ENCODE data around the gene CHST8.
A peak's percentile ranks its signal among the peaks of the same experiment; 100 is the strongest.

Gene CHST8

DNA sequence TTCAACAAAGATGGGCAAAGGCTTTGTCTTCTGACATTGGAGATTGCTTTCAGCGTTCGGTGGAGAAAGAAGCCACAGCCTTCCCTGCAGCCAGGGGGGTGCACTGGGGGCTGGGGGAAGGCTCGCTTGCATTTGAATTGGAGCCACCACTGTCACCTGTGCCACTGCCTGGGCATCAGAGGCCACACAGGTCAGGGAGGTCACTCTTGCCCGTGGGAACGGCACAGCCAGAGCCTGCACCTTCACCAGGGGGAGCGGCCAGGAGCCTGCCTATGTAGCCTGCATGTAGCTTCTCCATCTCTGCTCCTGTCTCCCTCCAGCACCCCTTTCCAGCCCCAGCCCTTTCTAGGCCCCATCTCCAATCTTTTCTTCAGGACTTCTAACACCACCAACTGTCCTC lies 131.2 kb downstream of the CHST8 start:
- Mint-ChIP-seq H3K27me3 (peaks cover 38% of the 10 kb centered on the region), H3K4me3 (no peak overlapping the region), H3K36me3 (ENCODE audit: insufficient read depth) (no peaks in the 10 kb centered on the region), H3K27ac (ENCODE audit: low read depth) (no peak overlapping the region), H3K9me3 (no peaks in the 10 kb centered on the region), H3K4me1 (no peaks in the 10 kb centered on the region)
- DNase-seq (ENCODE audit: low spot score in 2 of 2): no peak
- ATAC-seq (replicated peaks; ENCODE audit: extremely low read depth, poor library complexity, severe bottlenecking): no peak

DNA sequence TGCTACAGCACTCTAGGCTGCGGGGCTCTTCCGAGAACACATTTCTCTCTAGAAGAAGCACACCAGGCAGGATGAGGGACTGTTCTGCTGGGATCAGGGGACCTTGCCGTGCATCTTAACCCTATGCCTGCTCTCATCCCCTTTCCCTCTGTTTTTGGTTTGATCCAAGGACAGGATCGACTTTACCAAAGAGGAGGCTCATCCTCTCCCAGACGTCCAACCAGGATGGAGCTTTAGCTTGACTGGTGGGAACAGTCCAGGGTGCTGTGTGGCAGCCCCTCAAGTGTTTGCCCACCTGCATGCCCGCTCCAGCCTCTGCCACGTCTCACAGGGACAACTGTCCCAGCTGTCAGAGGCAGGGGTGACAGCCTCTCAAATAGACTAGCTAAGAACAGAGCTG lies 132.6 kb downstream of the CHST8 start:
- DNase-seq (ENCODE audit: low spot score in 2 of 2) (no peak), ATAC-seq (replicated peaks; ENCODE audit: extremely low read depth, poor library complexity, severe bottlenecking) (no peak)
- Mint-ChIP-seq H3K9me3 (no peaks in the 10 kb centered on the region), H3K36me3 (ENCODE audit: insufficient read depth) (no peaks in the 10 kb centered on the region), H3K4me3 (no peak overlapping the region), H3K27ac (ENCODE audit: low read depth) (no peak overlapping the region), H3K4me1 (no peaks in the 10 kb centered on the region), H3K27me3 (peaks cover 25% of the 10 kb centered on the region)

DNA sequence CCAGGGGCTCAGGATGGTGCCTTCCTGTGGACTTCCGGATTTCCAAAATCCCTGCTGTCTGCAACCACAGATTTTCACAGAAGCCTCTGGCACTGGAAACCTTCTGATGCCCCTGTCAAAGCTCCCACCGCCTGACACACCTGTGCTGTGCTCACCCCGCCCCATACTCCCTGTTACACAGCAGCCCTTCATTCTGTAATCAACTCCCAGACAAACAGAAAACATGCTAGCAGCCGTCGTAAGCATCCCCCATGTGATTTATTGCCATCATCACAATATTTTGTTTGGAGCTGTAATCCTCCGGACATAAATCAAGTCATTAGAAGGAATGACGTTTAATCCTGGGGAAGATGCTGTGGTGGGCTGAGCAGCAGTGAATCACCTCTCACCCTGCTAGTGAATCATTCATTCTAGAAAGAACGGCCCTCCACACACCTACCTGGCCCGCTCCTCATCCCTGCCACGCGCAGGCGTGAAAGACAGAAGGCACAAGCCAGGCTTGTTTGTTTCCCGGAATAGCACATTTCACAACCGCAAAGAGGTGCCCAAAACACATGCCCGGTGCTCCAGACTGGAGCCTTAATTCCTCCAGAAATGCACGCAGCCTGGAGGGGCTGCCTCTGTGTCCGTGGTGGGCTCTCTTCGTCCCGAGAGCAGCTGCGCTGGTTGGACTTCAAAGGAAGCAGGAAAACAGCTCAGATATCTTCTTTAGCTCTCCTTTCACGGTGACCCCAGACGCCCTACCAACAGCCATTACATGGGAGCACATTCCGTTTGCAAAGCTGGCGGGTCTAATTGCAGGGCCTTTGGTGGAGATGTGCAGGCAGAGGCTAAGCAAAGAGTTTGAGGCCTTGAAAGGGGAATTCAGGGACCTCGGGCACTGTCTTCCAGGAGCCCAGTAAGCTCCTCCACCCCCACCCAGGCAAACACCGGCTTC lies 133.6 kb downstream of the CHST8 start:
- DNase-seq (ENCODE audit: low spot score in 2 of 2): no peak
- no peak overlapping the region for H3K4me3 Mint-ChIP-seq
- peaks cover 35% of the 10 kb centered on the region for H3K27me3 Mint-ChIP-seq
- H3K27ac Mint-ChIP-seq (ENCODE audit: low read depth): no peak overlapping the region
- ATAC-seq (replicated peaks; ENCODE audit: extremely low read depth, poor library complexity, severe bottlenecking): no peak
- peaks cover under 1% of the 10 kb centered on the region for H3K9me3 Mint-ChIP-seq
- H3K4me1 Mint-ChIP-seq: no peaks in the 10 kb centered on the region
- no peaks in the 10 kb centered on the region for H3K36me3 Mint-ChIP-seq (ENCODE audit: insufficient read depth)

DNA sequence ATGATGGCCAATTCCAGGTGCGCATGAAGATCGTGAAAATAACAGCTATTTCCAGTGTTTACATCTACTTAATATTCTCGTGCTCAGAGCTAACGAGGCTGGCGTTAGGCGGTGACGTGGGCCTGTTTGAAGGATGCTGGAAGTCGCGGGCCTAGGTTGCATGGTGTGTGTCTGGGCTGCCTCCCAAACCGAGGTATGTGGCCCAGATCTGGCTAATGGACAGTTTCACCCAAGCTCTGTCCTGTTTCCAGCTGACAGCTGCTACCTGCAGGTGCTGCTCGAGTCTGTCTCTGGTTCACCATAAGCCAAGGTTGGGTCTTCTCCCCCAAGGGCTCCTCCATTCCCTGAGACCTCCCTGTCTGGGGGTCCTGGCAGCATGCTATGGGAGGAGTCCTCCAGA lies 134.4 kb downstream of the CHST8 start:
- ATAC-seq (replicated peaks; ENCODE audit: extremely low read depth, poor library complexity, severe bottlenecking) (no peak), DNase-seq (ENCODE audit: low spot score in 2 of 2) (no peak)
- Mint-ChIP-seq H3K9me3 (peaks cover 4% of the 10 kb centered on the region), H3K36me3 (ENCODE audit: insufficient read depth) (no peaks in the 10 kb centered on the region), H3K4me1 (no peaks in the 10 kb centered on the region), H3K27me3 (peaks cover 40% of the 10 kb centered on the region), H3K4me3 (no peak overlapping the region), H3K27ac (ENCODE audit: low read depth) (no peak overlapping the region)

DNA sequence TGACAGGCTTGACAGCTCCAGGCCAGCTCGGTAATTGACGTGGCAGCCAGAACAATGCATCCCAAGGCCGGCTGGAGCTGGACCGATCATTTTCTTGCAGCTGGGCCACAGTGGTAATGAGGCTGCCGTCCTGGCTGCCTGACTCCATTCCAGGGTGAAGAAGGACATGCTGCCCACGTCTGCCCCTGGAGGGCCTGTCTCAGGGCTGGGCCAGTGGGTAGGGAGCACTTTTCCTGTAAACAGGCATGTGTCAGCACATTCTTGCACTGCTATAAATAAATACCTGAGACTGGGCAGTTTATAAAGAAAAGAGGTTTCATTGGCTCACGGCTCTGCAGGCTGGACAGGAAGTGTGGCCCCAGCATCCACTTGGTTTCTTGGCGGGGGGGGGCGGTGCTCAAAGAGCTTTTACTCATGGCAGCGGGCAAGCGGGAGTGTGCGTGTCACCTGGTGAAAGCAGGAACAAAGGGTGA lies 136.8 kb downstream of the CHST8 start:
- DNase-seq (ENCODE audit: low spot score in 2 of 2): no peak
- Mint-ChIP-seq H3K9me3 (peaks cover 4% of the 10 kb centered on the region), H3K4me3 (no peak overlapping the region), H3K27ac (ENCODE audit: low read depth) (no peak overlapping the region), H3K36me3 (ENCODE audit: insufficient read depth) (no peaks in the 10 kb centered on the region), H3K27me3 (peaks cover 40% of the 10 kb centered on the region), H3K4me1 (no peaks in the 10 kb centered on the region)
- ATAC-seq (replicated peaks; ENCODE audit: extremely low read depth, poor library complexity, severe bottlenecking): no peak

DNA sequence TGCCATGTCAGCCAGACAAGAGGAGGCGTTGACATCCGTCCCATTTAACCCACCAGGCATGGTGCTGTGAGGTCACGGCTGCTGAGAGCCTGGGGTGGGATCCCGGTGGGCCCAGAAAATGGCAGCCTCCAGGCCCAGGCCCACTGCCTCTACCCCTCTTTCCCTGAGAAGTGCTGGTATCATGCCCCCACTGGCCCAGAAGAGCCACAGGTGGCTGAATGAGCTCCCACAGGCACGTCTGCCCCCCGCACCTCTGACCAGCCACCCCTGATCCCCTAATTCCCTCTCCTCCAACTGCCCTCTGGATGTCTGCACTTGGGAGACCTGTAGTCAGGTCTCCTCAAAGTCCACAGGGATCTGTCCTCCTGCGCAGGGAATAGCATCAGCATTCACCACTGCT lies 137.6 kb downstream of the CHST8 start:
- ATAC-seq (replicated peaks; ENCODE audit: extremely low read depth, poor library complexity, severe bottlenecking) (no peak), DNase-seq (ENCODE audit: low spot score in 2 of 2) (no peak)
- no peaks in the 10 kb centered on the region for H3K36me3 Mint-ChIP-seq (ENCODE audit: insufficient read depth)
- H3K9me3 Mint-ChIP-seq: peaks cover 4% of the 10 kb centered on the region
- no peak overlapping the region for H3K4me3 Mint-ChIP-seq
- peaks cover 40% of the 10 kb centered on the region for H3K27me3 Mint-ChIP-seq
- no peaks in the 10 kb centered on the region for H3K4me1 Mint-ChIP-seq
- H3K27ac Mint-ChIP-seq (ENCODE audit: low read depth): no peak overlapping the region

DNA sequence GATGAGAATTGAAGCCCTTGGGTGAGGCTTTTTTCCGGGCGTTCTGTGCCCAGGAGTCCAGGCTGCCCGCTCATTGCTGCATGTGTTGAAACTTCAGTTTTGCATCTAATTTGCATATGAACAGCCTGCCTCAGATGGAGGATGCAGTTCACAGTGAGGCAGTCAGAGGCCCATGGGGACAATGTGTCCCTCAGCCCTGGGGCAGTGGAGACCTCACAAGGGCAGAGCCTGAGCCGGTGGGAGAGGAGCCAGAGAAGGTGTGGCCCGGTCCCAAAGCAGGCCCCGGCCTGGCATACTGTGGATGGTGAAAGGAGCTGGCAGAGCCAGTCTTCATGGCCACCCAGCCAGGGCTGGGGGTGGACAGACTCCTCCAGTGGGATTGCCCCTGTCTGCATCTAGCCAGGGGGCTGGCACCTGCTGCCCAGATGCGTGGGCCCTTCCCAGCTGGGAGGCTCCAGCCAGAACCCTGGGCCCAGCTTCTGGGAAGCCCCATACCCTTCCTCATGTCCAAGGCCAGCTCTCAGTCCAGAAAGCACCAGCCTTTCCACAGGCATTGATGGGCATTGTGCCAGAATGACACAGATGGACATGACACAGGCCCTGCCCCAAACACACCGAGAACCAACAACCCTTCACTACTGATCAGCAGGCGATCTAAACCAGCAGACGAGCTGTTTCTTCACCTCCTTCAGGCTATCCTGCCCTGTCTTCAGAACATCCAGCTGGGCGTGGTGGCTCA lies 142.0 kb downstream of the CHST8 start:
- no peak for DNase-seq (ENCODE audit: low spot score in 2 of 2)

DNA sequence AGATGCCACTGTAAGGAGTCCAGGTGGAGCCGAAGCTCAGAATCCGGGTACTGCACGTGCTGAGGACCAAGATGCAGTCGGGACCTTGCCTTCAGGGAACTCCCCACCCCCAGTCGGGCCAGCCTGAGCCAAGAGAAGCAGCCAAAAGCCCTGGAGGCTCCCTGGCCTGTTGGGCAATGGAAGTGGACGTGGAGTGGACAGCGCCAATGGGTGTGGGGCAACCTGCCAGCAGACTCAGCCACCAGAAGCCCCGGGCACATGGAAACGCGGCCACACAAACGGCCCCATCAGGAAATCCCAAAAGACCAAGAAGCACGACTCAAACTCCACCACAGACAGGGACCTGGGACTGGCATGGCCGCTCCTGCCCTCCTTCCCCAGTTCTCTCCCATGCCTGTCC lies 144.9 kb downstream of the CHST8 start:
- Mint-ChIP-seq H3K27me3 (peaks cover 52% of the 10 kb centered on the region), H3K36me3 (ENCODE audit: insufficient read depth) (peaks cover 4% of the 10 kb centered on the region), H3K4me3 (no peak overlapping the region), H3K9me3 (no peaks in the 10 kb centered on the region), H3K27ac (ENCODE audit: low read depth) (no peak overlapping the region), H3K4me1 (no peaks in the 10 kb centered on the region)
- no peak for DNase-seq (ENCODE audit: low spot score in 2 of 2)
- no peak for ATAC-seq (replicated peaks; ENCODE audit: extremely low read depth, poor library complexity, severe bottlenecking)

More for the DNA sequence above, 142.0 kb downstream of the CHST8 start:
- Mint-ChIP-seq H3K36me3 (ENCODE audit: insufficient read depth) (peaks cover 1% of the 10 kb centered on the region), H3K9me3 (peaks cover 4% of the 10 kb centered on the region), H3K4me3 (no peak overlapping the region), H3K27me3 (peaks cover 49% of the 10 kb centered on the region), H3K27ac (ENCODE audit: low read depth) (no peak overlapping the region), H3K4me1 (no peaks in the 10 kb centered on the region)
- no peak for ATAC-seq (replicated peaks; ENCODE audit: extremely low read depth, poor library complexity, severe bottlenecking)

DNA sequence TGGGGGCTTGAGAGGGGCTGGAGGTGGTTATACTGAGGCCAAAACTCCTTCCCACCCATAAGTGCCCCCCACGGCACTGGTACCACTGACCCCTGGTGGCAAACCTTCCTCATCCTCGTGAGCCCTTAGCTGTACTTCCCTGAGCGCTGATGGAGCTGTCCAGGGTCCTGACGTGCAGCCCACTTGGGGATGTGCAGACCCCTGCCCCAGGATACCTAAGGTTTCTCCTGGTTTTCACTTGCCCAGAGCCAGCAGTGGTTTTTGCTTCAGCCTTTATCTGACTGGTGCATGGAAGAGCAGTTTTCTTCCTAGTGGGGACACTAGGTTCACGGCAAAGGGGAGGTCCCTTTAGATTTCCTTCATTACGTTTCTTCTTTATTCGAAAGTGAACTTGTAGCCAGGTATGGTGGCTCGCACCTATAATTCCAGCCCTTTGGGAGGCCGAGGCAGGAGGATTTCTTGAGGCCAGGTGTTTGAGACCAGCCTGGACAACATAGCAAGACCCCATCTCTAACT lies 146.2 kb downstream of the CHST8 start:
- H3K27me3 Mint-ChIP-seq: peaks cover 52% of the 10 kb centered on the region
- H3K27ac Mint-ChIP-seq (ENCODE audit: low read depth): no peak overlapping the region
- DNase-seq (ENCODE audit: low spot score in 2 of 2): no peak
- peaks cover 4% of the 10 kb centered on the region for H3K36me3 Mint-ChIP-seq (ENCODE audit: insufficient read depth)
- no peaks in the 10 kb centered on the region for H3K9me3 Mint-ChIP-seq
- H3K4me1 Mint-ChIP-seq: no peaks in the 10 kb centered on the region
- ATAC-seq (replicated peaks; ENCODE audit: extremely low read depth, poor library complexity, severe bottlenecking): no peak
- no peak overlapping the region for H3K4me3 Mint-ChIP-seq

DNA sequence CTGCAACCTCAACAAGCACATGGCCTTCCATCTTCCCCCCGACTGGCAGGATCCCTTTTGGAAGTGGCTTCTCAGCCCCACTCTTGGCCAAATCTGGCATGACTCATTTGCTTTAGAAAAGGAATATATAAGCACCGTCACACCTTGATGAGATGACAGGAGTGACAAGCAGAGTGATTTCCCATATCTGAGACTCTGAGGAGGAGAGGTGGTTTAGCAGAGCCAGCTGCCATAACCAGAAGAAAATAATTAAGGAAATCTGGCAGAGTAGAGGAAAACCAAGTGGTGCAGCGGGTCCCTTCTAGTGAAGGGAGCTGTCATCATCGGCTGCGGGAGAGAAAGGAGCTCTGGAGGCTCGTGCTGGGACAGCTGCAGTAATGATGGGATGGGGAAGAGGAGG lies 147.5 kb downstream of the CHST8 start:
- DNase-seq (ENCODE audit: low spot score in 2 of 2) (no peak), ATAC-seq (replicated peaks; ENCODE audit: extremely low read depth, poor library complexity, severe bottlenecking) (no peak)
- H3K9me3 Mint-ChIP-seq: no peaks in the 10 kb centered on the region
- no peak overlapping the region for H3K27ac Mint-ChIP-seq (ENCODE audit: low read depth)
- peaks cover 4% of the 10 kb centered on the region for H3K36me3 Mint-ChIP-seq (ENCODE audit: insufficient read depth)
- no peaks in the 10 kb centered on the region for H3K4me1 Mint-ChIP-seq
- H3K4me3 Mint-ChIP-seq: no peak overlapping the region
- H3K27me3 Mint-ChIP-seq: peaks cover 52% of the 10 kb centered on the region

DNA sequence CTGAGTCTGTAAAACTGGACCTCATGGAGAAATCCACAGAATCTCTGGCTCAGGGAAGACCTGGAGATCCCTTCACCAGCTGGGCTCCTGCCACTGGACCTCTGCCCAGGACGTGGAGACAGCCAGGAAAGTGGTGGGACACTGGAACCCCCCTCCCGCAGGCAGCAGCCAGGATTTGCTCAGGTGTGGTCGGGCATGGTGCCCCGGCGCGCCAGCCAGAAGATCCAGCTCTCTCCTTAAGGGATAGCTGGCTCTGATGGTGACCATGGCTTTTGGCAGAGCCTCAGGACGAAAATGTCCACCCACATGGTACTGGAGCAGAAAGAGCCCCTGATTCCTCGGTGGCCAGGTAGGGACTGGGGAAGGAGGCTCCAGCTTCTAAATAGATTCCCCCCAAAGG lies 148.4 kb downstream of the CHST8 start:
- H3K4me3 Mint-ChIP-seq: no peak overlapping the region
- H3K36me3 Mint-ChIP-seq (ENCODE audit: insufficient read depth): peaks cover 3% of the 10 kb centered on the region
- H3K27ac Mint-ChIP-seq (ENCODE audit: low read depth): no peak overlapping the region
- no peak for ATAC-seq (replicated peaks; ENCODE audit: extremely low read depth, poor library complexity, severe bottlenecking)
- no peaks in the 10 kb centered on the region for H3K9me3 Mint-ChIP-seq
- no peaks in the 10 kb centered on the region for H3K4me1 Mint-ChIP-seq
- DNase-seq (ENCODE audit: low spot score in 2 of 2): no peak
- peaks cover 48% of the 10 kb centered on the region for H3K27me3 Mint-ChIP-seq

DNA sequence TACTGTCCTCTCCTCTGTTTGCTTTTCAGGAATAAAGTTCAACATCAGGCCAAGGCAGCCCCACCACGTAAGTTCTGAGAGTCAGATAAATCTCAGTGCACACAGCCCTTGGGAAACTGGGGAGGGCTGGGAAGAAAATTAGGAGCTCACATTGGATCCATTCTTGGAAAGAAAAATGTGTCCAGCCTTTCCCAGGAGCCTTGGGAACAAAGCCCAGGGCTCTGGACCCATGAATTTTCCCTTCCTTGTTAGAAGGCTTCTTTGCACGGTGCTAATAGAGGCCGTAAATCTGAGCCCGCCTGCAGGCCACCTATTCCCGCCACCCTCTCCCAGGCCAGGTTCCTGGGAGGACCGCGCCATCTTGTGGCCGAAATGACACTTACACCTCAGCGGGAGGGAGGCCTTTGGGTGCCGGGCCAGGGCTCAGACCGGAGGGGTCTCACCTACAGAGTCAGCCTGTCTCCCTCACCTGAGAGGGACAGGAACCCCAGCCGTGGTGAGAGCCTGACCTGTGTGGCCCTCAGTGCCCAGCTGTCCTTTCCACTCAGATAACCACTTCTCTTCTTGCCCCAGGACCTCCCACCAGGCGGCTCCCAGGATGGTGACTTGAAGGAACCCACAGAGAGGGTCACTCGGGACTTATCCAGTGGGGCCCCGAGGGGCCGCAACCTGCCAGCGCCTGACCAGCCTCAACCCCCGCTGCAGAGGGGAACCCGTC lies 149.8 kb downstream of the CHST8 start:
- DNase-seq (ENCODE audit: low spot score in 2 of 2) (peak; percentile 35 to 56), ATAC-seq (replicated peaks; ENCODE audit: extremely low read depth, poor library complexity, severe bottlenecking) (no peak)
- H3K36me3 Mint-ChIP-seq (ENCODE audit: insufficient read depth): peaks cover 3% of the 10 kb centered on the region
- peaks cover 49% of the 10 kb centered on the region for H3K27me3 Mint-ChIP-seq
- no peak overlapping the region for H3K4me3 Mint-ChIP-seq
- H3K27ac Mint-ChIP-seq (ENCODE audit: low read depth): no peak overlapping the region
- no peaks in the 10 kb centered on the region for H3K9me3 Mint-ChIP-seq
- H3K4me1 Mint-ChIP-seq: no peaks in the 10 kb centered on the region
